ENCODE measurements around the gene MC4R.

The MC4R gene

DNA sequence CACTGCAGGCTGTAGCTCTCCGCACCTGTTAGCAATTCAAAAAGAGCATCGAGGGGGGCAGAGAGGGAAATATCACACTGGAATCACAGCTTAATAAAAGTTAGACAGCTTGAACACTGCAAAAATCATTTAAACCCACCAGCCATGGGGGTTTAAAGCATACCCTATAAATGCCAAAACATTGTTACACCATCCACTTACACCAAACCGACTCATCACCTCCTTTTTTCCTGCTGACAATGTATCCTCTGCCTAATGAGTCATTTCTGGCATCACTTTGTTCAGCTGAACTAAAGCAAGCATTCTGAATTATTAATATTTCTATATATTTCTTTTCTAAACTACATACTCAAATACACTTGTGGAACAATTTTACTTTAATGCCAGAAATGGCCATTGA lies 21.6 kb downstream of the MC4R start:
- Histone ChIP-seq H3K27ac (no peak overlapping the region), H3K9me3 (ENCODE audit: low read depth, low read length) (no peaks in the 10 kb centered on the region), H3K4me3 (no peak overlapping the region), H3K9ac (ENCODE audit: insufficient read length) (no peak overlapping the region), H3K36me3 (ENCODE audit: insufficient read depth, low read length) (no peaks in the 10 kb centered on the region)
- no peak for TF ChIP-seq POLR2AphosphoS5 (IDR thresholded peaks at IDR 0.05; ENCODE audit: borderline replicate concordance, low read depth, low read length)
- no peak for TF ChIP-seq EZH2 (IDR thresholded peaks at IDR 0.05)
- no peak for TF ChIP-seq FOXP2 (optimal IDR thresholded peaks at IDR 0.05; ENCODE audit: control extremely low read depth, extremely low read length, insufficient read depth)
- no peak for DNase-seq (ENCODE audit: low read depth, low spot score)

DNA sequence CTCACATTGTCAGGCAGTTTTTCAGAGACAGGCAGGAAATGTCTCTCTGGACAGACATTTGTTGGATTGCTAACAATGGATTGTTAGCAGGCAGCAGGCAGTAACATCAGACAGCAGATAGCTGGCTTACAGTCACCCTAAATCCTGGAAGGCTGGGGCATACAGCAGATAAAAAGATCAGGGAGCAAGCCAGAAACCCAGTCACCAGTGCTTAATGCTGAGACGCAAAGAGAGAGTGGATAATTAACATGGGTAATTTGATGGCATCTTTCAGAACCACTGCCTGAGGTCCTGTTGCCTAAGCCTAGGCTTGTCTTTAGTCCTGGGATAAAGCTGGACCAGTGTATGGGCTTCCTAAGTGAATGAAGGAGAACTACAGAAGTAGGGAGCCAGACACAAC lies 22.4 kb downstream of the MC4R start:
- Histone ChIP-seq H3K9ac (ENCODE audit: insufficient read length) (no peak overlapping the region), H3K27ac (no peak overlapping the region), H3K4me3 (no peak overlapping the region), H3K9me3 (ENCODE audit: low read depth, low read length) (no peaks in the 10 kb centered on the region), H3K36me3 (ENCODE audit: insufficient read depth, low read length) (no peaks in the 10 kb centered on the region)
- DNase-seq (ENCODE audit: low read depth, low spot score): no peak
- TF ChIP-seq FOXP2 (optimal IDR thresholded peaks at IDR 0.05; ENCODE audit: control extremely low read depth, extremely low read length, insufficient read depth) (no peak), EZH2 (IDR thresholded peaks at IDR 0.05) (no peak), POLR2AphosphoS5 (IDR thresholded peaks at IDR 0.05; ENCODE audit: borderline replicate concordance, low read depth, low read length) (no peak)

DNA sequence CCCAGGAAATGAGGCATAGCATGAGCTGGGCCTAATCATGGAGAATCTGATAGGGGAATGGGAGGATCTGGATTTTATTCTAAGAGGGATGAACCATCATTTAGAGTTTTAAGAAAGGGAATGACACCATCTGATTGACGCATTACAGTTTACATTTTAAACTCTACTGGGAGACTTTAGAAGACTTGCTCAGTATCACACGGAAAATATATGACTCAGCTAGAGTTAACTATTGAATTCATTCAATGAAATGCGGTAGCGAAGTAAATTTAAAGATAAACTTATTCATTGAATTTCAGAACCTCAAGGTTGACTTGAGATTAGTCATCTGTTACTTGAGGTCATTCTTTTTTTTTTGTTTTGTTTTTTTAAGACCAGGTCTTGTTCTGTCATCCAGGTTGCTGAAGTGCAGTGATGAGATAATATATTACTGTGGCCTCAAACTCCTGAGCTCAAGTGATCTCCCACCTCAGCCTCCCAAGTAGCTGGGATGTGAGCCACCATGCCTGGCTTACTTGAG lies 25.0 kb downstream of the MC4R start:
- no peak overlapping the region for H3K9ac ChIP-seq (ENCODE audit: insufficient read length)

DNA sequence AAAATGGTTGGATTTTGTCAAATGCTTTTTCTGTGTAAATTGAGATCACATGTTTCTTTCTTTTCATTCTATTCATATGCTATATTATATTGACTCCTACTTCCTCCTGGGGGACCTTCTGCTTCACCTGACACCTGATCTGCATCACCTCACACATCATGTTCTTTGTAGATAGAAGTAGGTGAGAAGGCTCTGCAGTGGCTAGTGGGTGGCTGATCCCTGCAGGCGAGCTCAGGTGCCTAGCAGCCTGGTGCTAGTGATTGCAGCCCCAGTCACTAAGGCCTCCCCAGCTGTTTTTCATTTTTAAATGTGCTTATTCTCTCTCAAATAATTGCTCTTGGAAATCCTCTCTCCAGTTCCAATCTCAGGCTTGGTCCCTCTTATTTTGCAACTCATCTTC lies 33.6 kb downstream of the MC4R start:
- no peak for TF ChIP-seq POLR2AphosphoS5 (IDR thresholded peaks at IDR 0.05; ENCODE audit: borderline replicate concordance, low read depth, low read length)
- no peak for TF ChIP-seq EZH2 (IDR thresholded peaks at IDR 0.05)
- TF ChIP-seq FOXP2 (optimal IDR thresholded peaks at IDR 0.05; ENCODE audit: control extremely low read depth, extremely low read length, insufficient read depth): no peak
- no peak overlapping the region for H3K9ac ChIP-seq (ENCODE audit: insufficient read length)

More for the DNA sequence above, 25.0 kb downstream of the MC4R start:
- no peak for TF ChIP-seq EZH2 (IDR thresholded peaks at IDR 0.05)
- TF ChIP-seq POLR2AphosphoS5 (IDR thresholded peaks at IDR 0.05; ENCODE audit: borderline replicate concordance, low read depth, low read length): no peak
- TF ChIP-seq FOXP2 (optimal IDR thresholded peaks at IDR 0.05; ENCODE audit: control extremely low read depth, extremely low read length, insufficient read depth): no peak
- Histone ChIP-seq H3K27ac (no peak overlapping the region), H3K36me3 (ENCODE audit: insufficient read depth, low read length) (no peaks in the 10 kb centered on the region), H3K9me3 (ENCODE audit: low read depth, low read length) (no peaks in the 10 kb centered on the region), H3K4me3 (no peak overlapping the region)
- DNase-seq (ENCODE audit: low read depth, low spot score): no peak

GRCh38 chr18:60331890-60332289 lies 40.7 kb downstream of the MC4R start:
- no peak overlapping the region for H3K27ac ChIP-seq
- TF ChIP-seq FOXP2 (optimal IDR thresholded peaks at IDR 0.05; ENCODE audit: control extremely low read depth, extremely low read length, insufficient read depth): no peak
- no peak for TF ChIP-seq EZH2 (IDR thresholded peaks at IDR 0.05)
- TF ChIP-seq POLR2AphosphoS5 (IDR thresholded peaks at IDR 0.05; ENCODE audit: borderline replicate concordance, low read depth, low read length): no peak
- H3K9me3 ChIP-seq (ENCODE audit: low read depth, low read length): no peaks in the 10 kb centered on the region
- H3K4me3 ChIP-seq: no peak overlapping the region
- H3K36me3 ChIP-seq (ENCODE audit: insufficient read depth, low read length): no peaks in the 10 kb centered on the region
- no peak overlapping the region for H3K9ac ChIP-seq (ENCODE audit: insufficient read length)
- no peak for DNase-seq (ENCODE audit: low read depth, low spot score)

More for the DNA sequence above, 33.6 kb downstream of the MC4R start:
- Histone ChIP-seq H3K4me3 (no peak overlapping the region), H3K36me3 (ENCODE audit: insufficient read depth, low read length) (no peaks in the 10 kb centered on the region), H3K9me3 (ENCODE audit: low read depth, low read length) (no peaks in the 10 kb centered on the region), H3K27ac (no peak overlapping the region)
- no peak for DNase-seq (ENCODE audit: low read depth, low spot score)

- no peak for DNase-seq (ENCODE audit: low read depth, low spot score)
- no peak for TF ChIP-seq POLR2AphosphoS5 (IDR thresholded peaks at IDR 0.05; ENCODE audit: borderline replicate concordance, low read depth, low read length)
- no peak for TF ChIP-seq EZH2 (IDR thresholded peaks at IDR 0.05)
- H3K27ac ChIP-seq: no peak overlapping the region
- no peak overlapping the region for H3K9ac ChIP-seq (ENCODE audit: insufficient read length)
- no peaks in the 10 kb centered on the region for H3K36me3 ChIP-seq (ENCODE audit: insufficient read depth, low read length)
- H3K9me3 ChIP-seq (ENCODE audit: low read depth, low read length): no peaks in the 10 kb centered on the region
- no peak overlapping the region for H3K4me3 ChIP-seq
These were observed 43.4 kb downstream of the MC4R start for GRCh38 chr18:60329131-60329530.

DNA sequence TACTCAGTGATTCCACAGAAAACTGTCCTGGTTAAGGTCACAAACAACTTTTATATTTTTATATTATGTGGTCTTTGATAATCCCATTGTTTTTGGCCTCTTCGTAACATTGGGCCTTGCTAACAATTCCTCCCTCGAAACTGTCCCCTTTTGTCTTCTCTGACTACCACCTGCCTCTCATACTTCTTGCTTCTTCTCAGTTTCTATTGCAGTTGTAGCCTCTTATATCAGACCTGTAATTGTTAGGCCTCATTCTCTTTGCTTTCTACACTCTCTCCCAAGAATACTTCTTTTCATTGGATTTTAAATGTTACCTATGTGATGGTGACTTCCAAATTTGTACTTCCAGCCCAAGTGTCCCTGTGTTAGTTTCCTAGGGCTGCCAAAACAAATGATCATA lies 44.7 kb downstream of the MC4R start:
- no peak overlapping the region for H3K27ac ChIP-seq
- no peak overlapping the region for H3K9ac ChIP-seq (ENCODE audit: insufficient read length)
- DNase-seq (ENCODE audit: low read depth, low spot score): no peak
- H3K9me3 ChIP-seq (ENCODE audit: low read depth, low read length): no peaks in the 10 kb centered on the region
- no peak overlapping the region for H3K4me3 ChIP-seq
- H3K36me3 ChIP-seq (ENCODE audit: insufficient read depth, low read length): no peaks in the 10 kb centered on the region
- no peak for TF ChIP-seq FOXP2 (optimal IDR thresholded peaks at IDR 0.05; ENCODE audit: control extremely low read depth, extremely low read length, insufficient read depth)
- no peak for TF ChIP-seq EZH2 (IDR thresholded peaks at IDR 0.05)

GRCh38 chr18:60322591-60322990 lies 50.0 kb downstream of the MC4R start:
- H3K9ac ChIP-seq (ENCODE audit: insufficient read length): no peak overlapping the region
- no peaks in the 10 kb centered on the region for H3K9me3 ChIP-seq (ENCODE audit: low read depth, low read length)
- no peak overlapping the region for H3K27ac ChIP-seq
- no peak for TF ChIP-seq FOXP2 (optimal IDR thresholded peaks at IDR 0.05; ENCODE audit: control extremely low read depth, extremely low read length, insufficient read depth)
- TF ChIP-seq POLR2AphosphoS5 (IDR thresholded peaks at IDR 0.05; ENCODE audit: borderline replicate concordance, low read depth, low read length): no peak
- no peak for TF ChIP-seq EZH2 (IDR thresholded peaks at IDR 0.05)
- H3K4me3 ChIP-seq: no peak overlapping the region
- H3K36me3 ChIP-seq (ENCODE audit: insufficient read depth, low read length): no peaks in the 10 kb centered on the region
- DNase-seq (ENCODE audit: low read depth, low spot score): no peak
